OCI-LY3 (cell line): ENCODE results near the gene ZNF697.

Source experiments
- H2AFZ ChIP-seq: fragments of 200-600, 300-600 bp; shearing (Covaris generic); 2 replicates; pipeline ENCODE4 v1.6.0; 2014; ENCODE audit warnings: antibody characterized with exemption, low read depth, low read length
- H3K27ac ChIP-seq: fragments of 200-600, 300-600 bp; sonication (generic); 2 replicates; pipeline ENCODE4 v1.5.1; 2014; ENCODE audit warnings: mild to moderate bottlenecking, low read length, moderate library complexity, mixed read lengths
- H3K27me3 ChIP-seq: fragments of 200-600, 300-600 bp; sonication (generic); 2 replicates; pipeline ENCODE4 v1.6.1; 2014; ENCODE audit warnings: low read depth, low read length, mixed read lengths
- H3K36me3 ChIP-seq: fragments of 200-600, 300-600 bp; sonication (generic); replicated peaks from 2 replicates; pipeline ENCODE3; 2014; ENCODE audit warnings: low read depth, low read length, mixed read lengths
- H3K4me1 ChIP-seq: fragments of 300-600, 200-600 bp; sonication (generic); 2 replicates; pipeline ENCODE4 v1.6.1; 2014; ENCODE audit warnings: low read length, mixed read lengths
- H3K4me2 ChIP-seq: fragments of 200-600, 300-600 bp; sonication (generic); 2 replicates; pipeline ENCODE4 v1.6.1; 2014; ENCODE audit warnings: low read length, mixed read lengths
- H3K4me3 ChIP-seq: fragments of 300-600, 200-600 bp; sonication (generic); 2 replicates; pipeline ENCODE4 v1.5.1; 2014; ENCODE audit warnings: antibody characterized with exemption, mild to moderate bottlenecking, low read length, moderate library complexity
- H3K79me2 ChIP-seq: fragments of 300-600, 200-600 bp; shearing (Covaris generic); 2 replicates; pipeline ENCODE4 v1.6.1; 2014; ENCODE audit warnings: mild to moderate bottlenecking, low read length, mixed read lengths
- H3K9ac ChIP-seq: fragments of 300-600, 200-600 bp; shearing (Covaris generic); 2 replicates; pipeline ENCODE4 v1.6.0; 2014; ENCODE audit warnings: mild to moderate bottlenecking, low read length, moderate library complexity
- H3K9me3 ChIP-seq: fragments of 200-600, 300-600 bp; shearing (Covaris generic); 2 replicates; pipeline ENCODE4 v1.6.1; 2014; ENCODE audit warnings: low read length, mixed read lengths; ENCODE audit not compliant: insufficient read depth
- H4K20me1 ChIP-seq: fragments of 200-600, 300-600 bp; sonication (generic); 2 replicates; pipeline ENCODE4 v1.6.1; 2016; ENCODE audit warnings: low read length, mixed read lengths; ENCODE audit not compliant: insufficient read depth
- CTCF ChIP-seq: fragments of 200-600, 300-600 bp; sonication (generic); IDR thresholded peaks from 2 replicates; pipeline ENCODE4 v1.5.1; 2014; ENCODE audit warnings: antibody characterized with exemption, low read length, low read depth
- EZH2phosphoT487 ChIP-seq: fragments of 200-600 bp; shearing (Covaris generic); IDR thresholded peaks from 2 replicates; pipeline ENCODE4 v1.6.1; 2018; ENCODE audit warnings: antibody characterized with exemption, mixed run types, low read depth

Gene ZNF697

GRCh38 chr1:119637710-119638109, 10.4 kb downstream of the ZNF697 start:
- H3K4me3 ChIP-seq, result no peak overlapping the region
- H3K9ac ChIP-seq, result no peak overlapping the region
- no peak overlapping the region for H2AFZ ChIP-seq
- H3K36me3 ChIP-seq, result no peaks in the 10 kb centered on the region
- H3K79me2 ChIP-seq, result no peaks in the 10 kb centered on the region
- H3K27ac ChIP-seq, result no peak overlapping the region
- peaks cover 45% of the 10 kb centered on the region for H3K27me3 ChIP-seq
- H4K20me1 ChIP-seq, result no peaks in the 10 kb centered on the region
- no peaks in the 10 kb centered on the region for H3K4me1 ChIP-seq
- no peak overlapping the region for H3K4me2 ChIP-seq
- peaks cover 5% of the 10 kb centered on the region; the same call in 1 of the 2 replicates for H3K9me3 ChIP-seq
- no peak for TF ChIP-seq CTCF
- TF ChIP-seq EZH2phosphoT487, result no peak

- Histone ChIP-seq H3K27ac (no peak overlapping the region), H3K79me2 (no peaks in the 10 kb centered on the region), H4K20me1 (no peaks in the 10 kb centered on the region)
Measured at GRCh38 chr1:119636491-119637089, 11.5 kb downstream of the ZNF697 start.

GRCh38 chr1:119635811-119636390, 12.2 kb downstream of the ZNF697 start:
- TF ChIP-seq EZH2phosphoT487, result no peak
- TF ChIP-seq CTCF, result no peak
- no peaks in the 10 kb centered on the region for H4K20me1 ChIP-seq
- no peak overlapping the region for H3K27ac ChIP-seq
- H2AFZ ChIP-seq, result no peak overlapping the region
- no peak overlapping the region for H3K9ac ChIP-seq
- H3K27me3 ChIP-seq, result peaks cover 52% of the 10 kb centered on the region
- no peaks in the 10 kb centered on the region for H3K4me1 ChIP-seq
- H3K4me3 ChIP-seq, result no peak overlapping the region
- H3K36me3 ChIP-seq, result no peaks in the 10 kb centered on the region
- H3K4me2 ChIP-seq, result no peak overlapping the region
- H3K79me2 ChIP-seq, result no peaks in the 10 kb centered on the region
- no peaks in the 10 kb centered on the region for H3K9me3 ChIP-seq

More at GRCh38 chr1:119636491-119637089, 11.5 kb downstream of the ZNF697 start:
- H3K36me3 ChIP-seq, result no peaks in the 10 kb centered on the region
- no peaks in the 10 kb centered on the region for H3K9me3 ChIP-seq
- H3K9ac ChIP-seq, result no peak overlapping the region
- no peak overlapping the region for H3K4me3 ChIP-seq
- no peak overlapping the region for H2AFZ ChIP-seq
- peaks cover 52% of the 10 kb centered on the region for H3K27me3 ChIP-seq
- TF ChIP-seq CTCF (no peak), EZH2phosphoT487 (no peak)
- no peaks in the 10 kb centered on the region for H3K4me1 ChIP-seq
- no peak overlapping the region for H3K4me2 ChIP-seq

- no peak overlapping the region for H3K4me2 ChIP-seq
- H2AFZ ChIP-seq, result no peak overlapping the region
- no peaks in the 10 kb centered on the region for H4K20me1 ChIP-seq
- H3K27me3 ChIP-seq, result peaks cover 56% of the 10 kb centered on the region
- no peaks in the 10 kb centered on the region for H3K4me1 ChIP-seq
- H3K27ac ChIP-seq, result no peak overlapping the region
- H3K9ac ChIP-seq, result no peak overlapping the region
- TF ChIP-seq EZH2phosphoT487 (no peak), CTCF (no peak)
- H3K4me3 ChIP-seq, result no peak overlapping the region
- H3K9me3 ChIP-seq, result no peaks in the 10 kb centered on the region
- no peaks in the 10 kb centered on the region for H3K36me3 ChIP-seq
- H3K79me2 ChIP-seq, result no peaks in the 10 kb centered on the region
Measured at GRCh38 chr1:119634016-119634415, 14.1 kb downstream of the ZNF697 start.
